BJ (cell line): ENCODE results near the gene SORCS3. TPM values are rescaled to one million over a fixed set of nuclear protein-coding genes. Genes with fewer than 3 reads are reported as not detected.

ENCODE experiments used
- CTCF ChIA-PET: fragments of 350-600 bp; formaldehyde crosslinking; extraction: SDS; loops from one replicate; lab custom pipeline; 2021; ENCODE audit warnings: antibody characterized with exemption, inconsistent platforms; lab: Yijun Ruan, JAX
- POLR2A ChIA-PET: fragments of 300-600 bp; sonication (Branson Sonifier 250); formaldehyde crosslinking; extraction: SDS; loops from one replicate; lab custom pipeline; 2021; ENCODE audit warnings: antibody characterized with exemption; lab: Charles Lee
- DNase-seq: peaks from one replicate; pipeline ENCODE4 v3.0.0-alpha.2; 2011; ENCODE audit warnings: low read depth
- H3K27me3 ChIP-seq: 2 replicates; pipeline ENCODE4 v1.6.0; 2011; ENCODE audit warnings: low read length; ENCODE audit not compliant: control insufficient read depth, insufficient read depth
- H3K36me3 ChIP-seq: 2 replicates; pipeline ENCODE4 v1.5.1; 2011; ENCODE audit warnings: low read length; ENCODE audit not compliant: control insufficient read depth, insufficient read depth
- H3K4me3 ChIP-seq: 2 replicates; pipeline ENCODE4 v1.5.1; 2011; ENCODE audit warnings: low read depth, mild to moderate bottlenecking, control low read depth, low read length
- polyA plus RNA-seq: library from polyadenylated mRNA; depleted of rRNA; stranded (reverse); fragments of >200 nt; gene quantifications from 2 replicates; pipeline ENCODE4 v1.2.3, GENCODE V29; 2011
- TF ChIP-seq, protein P1 (sequence below): IDR thresholded peaks from 2 replicates; pipeline ENCODE4 v1.5.1; 2011; ENCODE audit warnings: low read depth, mild to moderate bottlenecking, control low read depth, inconsistent platforms, low read length, moderate library complexity; ENCODE audit not compliant: insufficient read depth

SORCS3 gene
- polyA plus RNA-seq, 1 experiment = not detected

DNA sequence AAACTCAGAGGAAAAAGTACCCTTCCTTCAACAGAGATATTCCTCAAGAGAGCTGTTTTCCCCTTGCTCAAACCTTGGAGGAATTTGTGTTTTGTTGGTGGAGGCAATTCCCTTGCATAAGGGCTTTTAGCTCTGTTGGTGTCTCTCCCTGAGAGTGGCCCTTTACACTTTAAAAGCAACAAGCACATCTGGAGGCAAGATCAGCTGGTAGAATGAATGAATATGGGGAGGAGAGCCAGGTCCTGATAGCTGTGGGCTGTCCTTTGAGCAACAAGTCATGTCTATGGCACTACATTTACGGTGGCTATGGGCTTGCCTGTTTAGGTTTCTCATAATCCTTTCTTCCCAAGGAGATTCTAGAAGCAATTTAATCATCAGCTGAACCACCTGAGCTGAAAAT, 384.0 kb downstream of the SORCS3 start:
- CTCF ChIA-PET = no interaction called here
- H3K27me3 ChIP-seq = no peaks in the 10 kb centered on the region
- TF ChIP-seq, protein P1, sequence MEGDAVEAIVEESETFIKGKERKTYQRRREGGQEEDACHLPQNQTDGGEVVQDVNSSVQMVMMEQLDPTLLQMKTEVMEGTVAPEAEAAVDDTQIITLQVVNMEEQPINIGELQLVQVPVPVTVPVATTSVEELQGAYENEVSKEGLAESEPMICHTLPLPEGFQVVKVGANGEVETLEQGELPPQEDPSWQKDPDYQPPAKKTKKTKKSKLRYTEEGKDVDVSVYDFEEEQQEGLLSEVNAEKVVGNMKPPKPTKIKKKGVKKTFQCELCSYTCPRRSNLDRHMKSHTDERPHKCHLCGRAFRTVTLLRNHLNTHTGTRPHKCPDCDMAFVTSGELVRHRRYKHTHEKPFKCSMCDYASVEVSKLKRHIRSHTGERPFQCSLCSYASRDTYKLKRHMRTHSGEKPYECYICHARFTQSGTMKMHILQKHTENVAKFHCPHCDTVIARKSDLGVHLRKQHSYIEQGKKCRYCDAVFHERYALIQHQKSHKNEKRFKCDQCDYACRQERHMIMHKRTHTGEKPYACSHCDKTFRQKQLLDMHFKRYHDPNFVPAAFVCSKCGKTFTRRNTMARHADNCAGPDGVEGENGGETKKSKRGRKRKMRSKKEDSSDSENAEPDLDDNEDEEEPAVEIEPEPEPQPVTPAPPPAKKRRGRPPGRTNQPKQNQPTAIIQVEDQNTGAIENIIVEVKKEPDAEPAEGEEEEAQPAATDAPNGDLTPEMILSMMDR = no peak
- no peaks in the 10 kb centered on the region for H3K36me3 ChIP-seq
- H3K4me3 ChIP-seq = no peak overlapping the region
- no peak for DNase-seq
- POLR2A ChIA-PET = no interaction called here

DNA sequence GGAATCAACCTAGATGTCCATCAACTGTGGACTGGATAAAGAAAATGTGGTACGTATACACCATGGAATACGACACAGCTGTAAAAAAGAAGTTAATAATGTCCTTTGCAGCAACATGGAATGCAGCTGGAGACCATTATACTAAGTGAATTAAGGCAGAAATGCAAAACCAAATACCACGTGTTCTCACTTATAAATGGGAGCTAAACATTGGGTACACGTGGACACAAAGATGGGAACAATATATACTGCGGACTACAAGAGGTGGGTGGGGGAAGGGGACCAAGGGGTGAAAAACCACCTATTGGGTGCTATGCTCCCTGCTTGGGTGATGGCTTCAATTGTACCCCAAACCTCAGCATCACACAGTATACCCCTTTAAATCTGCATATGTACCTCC, 385.5 kb downstream of the SORCS3 start:
- H3K27me3 ChIP-seq = no peaks in the 10 kb centered on the region
- DNase-seq = no peak
- ChIA-PET CTCF (no interaction called here), POLR2A (no interaction called here)
- TF ChIP-seq, protein P1 = no peak
- H3K4me3 ChIP-seq = no peak overlapping the region
- no peaks in the 10 kb centered on the region for H3K36me3 ChIP-seq

DNA sequence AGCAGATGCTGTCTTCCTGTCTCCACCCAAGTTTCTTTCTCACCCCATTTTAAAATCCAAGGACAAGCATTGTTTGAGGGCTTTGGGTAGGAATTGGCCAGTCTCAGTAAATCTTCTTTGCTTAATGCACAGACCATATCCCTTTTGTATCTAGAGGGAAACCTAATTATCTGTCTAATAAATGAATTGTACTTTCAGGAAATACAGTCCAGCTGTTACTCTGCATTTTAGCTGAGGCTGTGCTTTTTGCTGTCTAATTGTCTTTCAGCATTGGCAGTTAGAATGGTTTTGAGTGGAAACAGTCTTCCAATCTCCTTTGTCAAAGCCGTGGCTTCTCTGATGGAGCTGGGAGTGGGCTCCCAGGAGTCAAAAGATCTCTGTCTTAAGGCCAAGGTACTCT, 388.2 kb downstream of the SORCS3 start:
- TF ChIP-seq, protein P1 = no peak
- CTCF ChIA-PET = interaction anchor here (0.5 kb wide), 1 partner anchor 17 kb away, joined by 4 read pairs; no protein-coding TSS in a partner anchor
- no peaks in the 10 kb centered on the region for H3K27me3 ChIP-seq
- H3K36me3 ChIP-seq = no peaks in the 10 kb centered on the region
- DNase-seq = no peak
- no peak overlapping the region for H3K4me3 ChIP-seq
- POLR2A ChIA-PET = no interaction called here

DNA sequence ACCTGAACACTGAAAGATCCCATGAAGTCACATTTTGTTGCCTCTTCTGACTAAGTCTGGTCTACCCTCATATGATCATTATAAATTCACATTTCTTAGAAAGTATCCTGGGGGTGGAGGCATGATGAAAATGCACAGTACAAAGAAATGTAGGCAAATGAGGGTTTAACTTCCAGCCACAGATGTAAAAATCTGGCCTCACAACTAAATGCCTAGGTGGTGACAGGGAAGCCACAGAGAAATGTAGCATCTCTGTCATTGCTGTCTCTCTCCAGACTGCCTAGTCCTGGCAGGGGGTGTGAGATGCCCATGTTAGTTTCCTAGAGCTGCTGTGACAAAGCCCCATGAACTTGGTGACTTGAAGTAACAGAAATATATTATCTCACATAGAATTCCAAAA, 395.9 kb downstream of the SORCS3 start:
- POLR2A ChIA-PET = no interaction called here
- TF ChIP-seq, protein P1 = no peak
- H3K27me3 ChIP-seq = no peaks in the 10 kb centered on the region
- DNase-seq = no peak
- no peak overlapping the region for H3K4me3 ChIP-seq
- H3K36me3 ChIP-seq = no peaks in the 10 kb centered on the region
- CTCF ChIA-PET = no interaction called here

DNA sequence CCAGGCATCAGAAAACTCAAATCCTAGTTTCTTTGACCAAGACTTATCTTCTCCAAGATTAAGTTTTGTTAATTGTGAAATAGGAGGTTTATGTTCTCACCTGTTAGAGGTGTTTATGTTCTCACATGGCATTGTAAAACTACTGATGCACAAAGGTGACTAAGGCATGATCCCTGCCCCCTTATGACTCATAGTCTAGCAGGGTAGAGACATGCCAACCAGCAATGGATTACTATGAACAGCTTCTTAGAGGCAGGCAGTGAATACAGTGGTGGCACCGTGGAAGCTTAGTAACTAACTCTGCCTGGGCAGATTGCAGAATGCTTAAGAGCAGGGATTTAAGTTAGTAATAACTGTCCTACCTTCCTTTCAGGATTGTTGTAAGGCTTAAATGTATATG, 400.9 kb downstream of the SORCS3 start:
- TF ChIP-seq, protein P1 = no peak
- Histone ChIP-seq H3K27me3 (no peaks in the 10 kb centered on the region), H3K36me3 (no peaks in the 10 kb centered on the region), H3K4me3 (no peak overlapping the region)
- no peak for DNase-seq
- POLR2A ChIA-PET = no interaction called here
- CTCF ChIA-PET = no interaction called here
